ENCODE data around the gene C2CD4A. TPM values are rescaled to one million over a fixed set of nuclear protein-coding genes. Genes with fewer than 3 reads are reported as not detected.
A peak's percentile ranks its signal among the peaks of the same experiment; 100 is the strongest.

Gene C2CD4A
- total and polyA plus RNA-seq, 9 of the 15 experiments (the other 6 are each of a cell fraction or from before 2014, with no cell fraction given): not detected

- TF ChIP-seq CBX3 (IDR thresholded peaks at IDR 0.05; ENCODE audit: borderline replicate concordance in 1 of 2, low read length in 2 of 2) (no peak; a peak in 1 of 3 replicates), RAD21 (CRISPR knock-in tag; conservative IDR thresholded peaks at IDR 0.05 in 1 of 2, IDR thresholded peaks at IDR 0.05 in 1 of 2) (no peak), ETV6 (IDR thresholded peaks at IDR 0.05; ENCODE audit: borderline replicate concordance in 1 of 2, low read depth in 2 of 2, low read length in 1 of 2) (no peak), ETV6 (CRISPR knock-in tag; IDR thresholded peaks at IDR 0.05; ENCODE audit: borderline replicate concordance) (no peak), MTA1 (IDR thresholded peaks at IDR 0.05; ENCODE audit: borderline replicate concordance) (no peak), DIDO1 (tag; IDR thresholded peaks at IDR 0.05; ENCODE audit: low read depth) (no peak), CC2D1A (IDR thresholded peaks at IDR 0.05) (no peak), ZNF274 (IDR thresholded peaks at IDR 0.05; ENCODE audit: borderline replicate concordance, low read depth, low read length) (no peak), HEY1 (CRISPR knock-in tag; IDR thresholded peaks at IDR 0.05; ENCODE audit: borderline replicate concordance) (no peak), ZNF668 (CRISPR knock-in tag; IDR thresholded peaks at IDR 0.05) (no peak), CBFB (CRISPR knock-in tag; IDR thresholded peaks at IDR 0.05) (no peak), ZNF280A (IDR thresholded peaks at IDR 0.05; ENCODE audit: low read depth, partially characterized antibody) (no peak), ZNF263 (CRISPR knock-in tag; IDR thresholded peaks at IDR 0.05; ENCODE audit: borderline replicate concordance) (peak; percentile 12; the same call in 1 of the 2 replicates), FOXK1 (CRISPR knock-in tag; IDR thresholded peaks at IDR 0.05; ENCODE audit: borderline replicate concordance) (no peak), TCFL5 (CRISPR knock-in tag; conservative IDR thresholded peaks at IDR 0.05) (no peak), ZNF444 (CRISPR knock-in tag; IDR thresholded peaks at IDR 0.05) (no peak), NR1H2 (CRISPR knock-in tag; IDR thresholded peaks at IDR 0.05) (no peak), MTA2 (IDR thresholded peaks at IDR 0.05; ENCODE audit: low read depth) (no peak), NR3C1 (CRISPR knock-in tag; IDR thresholded peaks at IDR 0.05) (no peak), E2F6 (IDR thresholded peaks at IDR 0.05; ENCODE audit: borderline replicate concordance in 1 of 2, extremely low read depth in 1 of 2, insufficient read depth in 1 of 2, insufficient read length in 1 of 2, low read depth in 1 of 2, low read length in 1 of 2, poor library complexity in 1 of 2, severe bottlenecking in 1 of 2) (peak; percentile 63 to 65)
- TF ChIP-seq, protein P1, sequence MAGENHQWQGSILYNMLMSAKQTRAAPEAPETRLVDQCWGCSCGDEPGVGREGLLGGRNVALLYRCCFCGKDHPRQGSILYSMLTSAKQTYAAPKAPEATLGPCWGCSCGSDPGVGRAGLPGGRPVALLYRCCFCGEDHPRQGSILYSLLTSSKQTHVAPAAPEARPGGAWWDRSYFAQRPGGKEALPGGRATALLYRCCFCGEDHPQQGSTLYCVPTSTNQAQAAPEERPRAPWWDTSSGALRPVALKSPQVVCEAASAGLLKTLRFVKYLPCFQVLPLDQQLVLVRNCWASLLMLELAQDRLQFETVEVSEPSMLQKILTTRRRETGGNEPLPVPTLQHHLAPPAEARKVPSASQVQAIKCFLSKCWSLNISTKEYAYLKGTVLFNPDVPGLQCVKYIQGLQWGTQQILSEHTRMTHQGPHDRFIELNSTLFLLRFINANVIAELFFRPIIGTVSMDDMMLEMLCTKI (IDR thresholded peaks at IDR 0.05; ENCODE audit: partially characterized antibody): no peak
- TF ChIP-seq, protein P2, sequence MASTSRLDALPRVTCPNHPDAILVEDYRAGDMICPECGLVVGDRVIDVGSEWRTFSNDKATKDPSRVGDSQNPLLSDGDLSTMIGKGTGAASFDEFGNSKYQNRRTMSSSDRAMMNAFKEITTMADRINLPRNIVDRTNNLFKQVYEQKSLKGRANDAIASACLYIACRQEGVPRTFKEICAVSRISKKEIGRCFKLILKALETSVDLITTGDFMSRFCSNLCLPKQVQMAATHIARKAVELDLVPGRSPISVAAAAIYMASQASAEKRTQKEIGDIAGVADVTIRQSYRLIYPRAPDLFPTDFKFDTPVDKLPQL (IDR thresholded peaks at IDR 0.05; ENCODE audit: extremely low read depth, insufficient read length): no peak
- TF ChIP-seq, protein P3, sequence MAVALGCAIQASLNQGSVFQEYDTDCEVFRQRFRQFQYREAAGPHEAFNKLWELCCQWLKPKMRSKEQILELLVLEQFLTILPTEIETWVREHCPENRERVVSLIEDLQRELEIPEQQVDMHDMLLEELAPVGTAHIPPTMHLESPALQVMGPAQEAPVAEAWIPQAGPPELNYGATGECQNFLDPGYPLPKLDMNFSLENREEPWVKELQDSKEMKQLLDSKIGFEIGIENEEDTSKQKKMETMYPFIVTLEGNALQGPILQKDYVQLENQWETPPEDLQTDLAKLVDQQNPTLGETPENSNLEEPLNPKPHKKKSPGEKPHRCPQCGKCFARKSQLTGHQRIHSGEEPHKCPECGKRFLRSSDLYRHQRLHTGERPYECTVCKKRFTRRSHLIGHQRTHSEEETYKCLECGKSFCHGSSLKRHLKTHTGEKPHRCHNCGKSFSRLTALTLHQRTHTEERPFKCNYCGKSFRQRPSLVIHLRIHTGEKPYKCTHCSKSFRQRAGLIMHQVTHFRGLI (CRISPR knock-in tag; IDR thresholded peaks at IDR 0.05): no peak
Measured at GRCh38 chr15:62059816-62060112, 7.0 kb upstream of the C2CD4A start (continued).

Measured in K562 (cell line).